ENCODE measurements around the gene EPM2AIP1. TPM values are rescaled to one million over a fixed set of nuclear protein-coding genes. Genes with fewer than 3 reads are reported as not detected.

The EPM2AIP1 gene
- total RNA-seq, 2 experiments from 2014 or later: 31.7 to 35.7 TPM

- no peak for DNase-seq (ENCODE audit: low spot score)
- Histone ChIP-seq H3K4me1 (ENCODE audit: insufficient read depth, low read length, poor library complexity, severe bottlenecking) (peaks cover 11% of the 10 kb centered on the region), H3K4me2 (ENCODE audit: low read length) (peak overlapping the region; percentile 80), H2AFZ (ENCODE audit: low read length) (peak overlapping the region; percentile 78), H3K36me3 (ENCODE audit: insufficient read depth, low read length) (no peaks in the 10 kb centered on the region), H4K20me1 (ENCODE audit: insufficient read depth, low read length) (no peaks in the 10 kb centered on the region), H3K79me2 (ENCODE audit: insufficient read depth, low read depth, low read length) (no peaks in the 10 kb centered on the region), H3K27ac (ENCODE audit: low read depth, low read length, poor library complexity, severe bottlenecking) (no peak overlapping the region), H3K4me3 (ENCODE audit: low read depth, low read length, poor library complexity, severe bottlenecking) (peak overlapping the region; percentile 70), H3K9me3 (ENCODE audit: low read length) (peaks cover 30% of the 10 kb centered on the region), H3K9me2 (ENCODE audit: insufficient read depth, low read length) (no peaks in the 10 kb centered on the region)
- CTCF ChIA-PET (ENCODE audit: unreplicated experiment): interaction anchor here (0.8 to 2.0 kb wide), 3 partner anchors 12 to 48 kb away, joined by 4 read pairs; partner anchors contain the start of genes EPM2AIP1 and MLH1
- POLR2A ChIA-PET: interaction anchor here (0.7 to 3.6 kb wide), 11 partner anchors 9 to 73 kb away, joined by 3 to 20 read pairs (median 4); no protein-coding TSS in a partner anchor
- TF ChIP-seq EZH2phosphoT487 (IDR thresholded peaks at IDR 0.05; ENCODE audit: borderline replicate concordance, low read depth, low read length) (no peak), CTCF (conservative IDR thresholded peaks at IDR 0.05; ENCODE audit: low read length) (no peak)
- intact Hi-C loops (cut with micrococcal nuclease; ENCODE audit: unreplicated experiment): no loop called here
- BruUV-seq (replicated peaks): no TSS peak
Observed at GRCh38 chr3:36945333-36945980, 47.5 kb downstream of the EPM2AIP1 start.

- peak; percentile 82 for DNase-seq (ENCODE audit: low spot score)
- Histone ChIP-seq H2AFZ (ENCODE audit: low read length) (peak within 1 kb of the TSS; percentile 78), H4K20me1 (ENCODE audit: insufficient read depth, low read length) (no peaks in the 10 kb centered on the region), H3K4me3 (ENCODE audit: low read depth, low read length, poor library complexity, severe bottlenecking) (peak within 1 kb of the TSS; percentile 70), H3K9me3 (ENCODE audit: low read length) (peaks cover 27% of the 10 kb centered on the region), H3K4me2 (ENCODE audit: low read length) (peak within 1 kb of the TSS; percentile 80), H3K27ac (ENCODE audit: low read depth, low read length, poor library complexity, severe bottlenecking) (peak within 1 kb of the TSS; percentile 10), H3K36me3 (ENCODE audit: insufficient read depth, low read length) (no peaks in the 10 kb centered on the region), H3K79me2 (ENCODE audit: insufficient read depth, low read depth, low read length) (no peaks in the 10 kb centered on the region), H3K4me1 (ENCODE audit: insufficient read depth, low read length, poor library complexity, severe bottlenecking) (peaks cover 11% of the 10 kb centered on the region), H3K9me2 (ENCODE audit: insufficient read depth, low read length) (no peaks in the 10 kb centered on the region)
- CTCF ChIA-PET (ENCODE audit: unreplicated experiment): interaction anchor here (0.8 to 2.0 kb wide), 3 partner anchors 13 to 48 kb away, joined by 4 read pairs; partner anchors contain the start of genes EPM2AIP1 and MLH1
- intact Hi-C loops (cut with micrococcal nuclease; ENCODE audit: unreplicated experiment): loop anchor here (1.0 kb wide), 2 partner anchors 21 to 32 kb away; no protein-coding TSS in a partner anchor
- no TSS peak for BruUV-seq (replicated peaks)
- TF ChIP-seq CTCF (conservative IDR thresholded peaks at IDR 0.05; ENCODE audit: low read length): no peak
- TF ChIP-seq EZH2phosphoT487 (IDR thresholded peaks at IDR 0.05; ENCODE audit: borderline replicate concordance, low read depth, low read length): no peak
- POLR2A ChIA-PET: interaction anchor here (0.8 to 3.6 kb wide), 15 partner anchors 8 to 72 kb away, joined by 3 to 20 read pairs (median 4); no protein-coding TSS in a partner anchor
Observed at GRCh38 chr3:36944641-36945270, 48.2 kb downstream of the EPM2AIP1 start, which contains the start of gene TRANK1. TRANK1 (minus strand) TSS chr3:36945054; CDS start chr3:36944809, 245 bp downstream.

Data from OCI-LY7 (cell line).